ENCODE results near the gene CMSS1. TPM values are rescaled to one million over a fixed set of nuclear protein-coding genes. Genes with fewer than 3 reads are reported as not detected.

CMSS1 gene
- total and polyA plus RNA-seq, 4 donors: 3.8 to 19.5 (median 7.5) TPM

GRCh38 chr3:100107221-100107814 lies 289.7 kb downstream of the CMSS1 start:
- 73% methylated on average over 4 of the region's 4 CpGs for WGBS
- Histone ChIP-seq H3K9me3 (ENCODE audit: control insufficient read depth in 4 of 4, low read length in 3 of 4) (no peaks in the 10 kb centered on the region), H3K36me3 (ENCODE audit: control insufficient read depth in 4 of 4, insufficient read depth in 3 of 4, low read depth in 1 of 4, low read length in 3 of 4) (no peaks in the 10 kb centered on the region), H3K27ac (ENCODE audit: low read depth in 1 of 2, low read length in 2 of 2) (no peak overlapping the region), H3K4me3 (ENCODE audit: low read depth in 1 of 3, low read length in 3 of 3) (no peak overlapping the region), H3K9ac (ENCODE audit: low read depth in 1 of 2, low read length in 2 of 2) (no peak overlapping the region), H3K27me3 (ENCODE audit: control insufficient read depth in 4 of 4, insufficient read depth in 4 of 4, low read length in 3 of 4) (no peaks in the 10 kb centered on the region), H3K4me1 (ENCODE audit: control insufficient read depth in 4 of 4, insufficient read depth in 4 of 4, low read length in 3 of 4) (peaks cover 7 to 34% (median 15%) of the 10 kb centered on the region in 4 donors)
- no peak for TF ChIP-seq FOXA2 (IDR thresholded peaks at IDR 0.05)
- no peak for TF ChIP-seq JUND (IDR thresholded peaks at IDR 0.05)
- no peak for TF ChIP-seq EGR1 (IDR thresholded peaks at IDR 0.05; ENCODE audit: low read depth in 2 of 2)
- no peak for TF ChIP-seq RAD21 (IDR thresholded peaks at IDR 0.05)
- TF ChIP-seq, protein P1, sequence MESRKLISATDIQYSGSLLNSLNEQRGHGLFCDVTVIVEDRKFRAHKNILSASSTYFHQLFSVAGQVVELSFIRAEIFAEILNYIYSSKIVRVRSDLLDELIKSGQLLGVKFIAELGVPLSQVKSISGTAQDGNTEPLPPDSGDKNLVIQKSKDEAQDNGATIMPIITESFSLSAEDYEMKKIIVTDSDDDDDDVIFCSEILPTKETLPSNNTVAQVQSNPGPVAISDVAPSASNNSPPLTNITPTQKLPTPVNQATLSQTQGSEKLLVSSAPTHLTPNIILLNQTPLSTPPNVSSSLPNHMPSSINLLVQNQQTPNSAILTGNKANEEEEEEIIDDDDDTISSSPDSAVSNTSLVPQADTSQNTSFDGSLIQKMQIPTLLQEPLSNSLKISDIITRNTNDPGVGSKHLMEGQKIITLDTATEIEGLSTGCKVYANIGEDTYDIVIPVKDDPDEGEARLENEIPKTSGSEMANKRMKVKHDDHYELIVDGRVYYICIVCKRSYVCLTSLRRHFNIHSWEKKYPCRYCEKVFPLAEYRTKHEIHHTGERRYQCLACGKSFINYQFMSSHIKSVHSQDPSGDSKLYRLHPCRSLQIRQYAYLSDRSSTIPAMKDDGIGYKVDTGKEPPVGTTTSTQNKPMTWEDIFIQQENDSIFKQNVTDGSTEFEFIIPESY (IDR thresholded peaks at IDR 0.05): no peak
- TF ChIP-seq TAF1 (conservative IDR thresholded peaks at IDR 0.05): no peak
- TF ChIP-seq RXRA (IDR thresholded peaks at IDR 0.05): no peak
- no peak for TF ChIP-seq REST (IDR thresholded peaks at IDR 0.05)
- TF ChIP-seq HNF4G (IDR thresholded peaks at IDR 0.05): no peak
- TF ChIP-seq, protein P2, sequence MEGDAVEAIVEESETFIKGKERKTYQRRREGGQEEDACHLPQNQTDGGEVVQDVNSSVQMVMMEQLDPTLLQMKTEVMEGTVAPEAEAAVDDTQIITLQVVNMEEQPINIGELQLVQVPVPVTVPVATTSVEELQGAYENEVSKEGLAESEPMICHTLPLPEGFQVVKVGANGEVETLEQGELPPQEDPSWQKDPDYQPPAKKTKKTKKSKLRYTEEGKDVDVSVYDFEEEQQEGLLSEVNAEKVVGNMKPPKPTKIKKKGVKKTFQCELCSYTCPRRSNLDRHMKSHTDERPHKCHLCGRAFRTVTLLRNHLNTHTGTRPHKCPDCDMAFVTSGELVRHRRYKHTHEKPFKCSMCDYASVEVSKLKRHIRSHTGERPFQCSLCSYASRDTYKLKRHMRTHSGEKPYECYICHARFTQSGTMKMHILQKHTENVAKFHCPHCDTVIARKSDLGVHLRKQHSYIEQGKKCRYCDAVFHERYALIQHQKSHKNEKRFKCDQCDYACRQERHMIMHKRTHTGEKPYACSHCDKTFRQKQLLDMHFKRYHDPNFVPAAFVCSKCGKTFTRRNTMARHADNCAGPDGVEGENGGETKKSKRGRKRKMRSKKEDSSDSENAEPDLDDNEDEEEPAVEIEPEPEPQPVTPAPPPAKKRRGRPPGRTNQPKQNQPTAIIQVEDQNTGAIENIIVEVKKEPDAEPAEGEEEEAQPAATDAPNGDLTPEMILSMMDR (IDR thresholded peaks at IDR 0.05; ENCODE audit: low read depth, low read length, missing input control): no peak
- no peak for TF ChIP-seq YY1 (IDR thresholded peaks at IDR 0.05)
- TF ChIP-seq ATF3 (IDR thresholded peaks at IDR 0.05): no peak
- DNase-seq (ENCODE audit: low spot score): no peak

DNA sequence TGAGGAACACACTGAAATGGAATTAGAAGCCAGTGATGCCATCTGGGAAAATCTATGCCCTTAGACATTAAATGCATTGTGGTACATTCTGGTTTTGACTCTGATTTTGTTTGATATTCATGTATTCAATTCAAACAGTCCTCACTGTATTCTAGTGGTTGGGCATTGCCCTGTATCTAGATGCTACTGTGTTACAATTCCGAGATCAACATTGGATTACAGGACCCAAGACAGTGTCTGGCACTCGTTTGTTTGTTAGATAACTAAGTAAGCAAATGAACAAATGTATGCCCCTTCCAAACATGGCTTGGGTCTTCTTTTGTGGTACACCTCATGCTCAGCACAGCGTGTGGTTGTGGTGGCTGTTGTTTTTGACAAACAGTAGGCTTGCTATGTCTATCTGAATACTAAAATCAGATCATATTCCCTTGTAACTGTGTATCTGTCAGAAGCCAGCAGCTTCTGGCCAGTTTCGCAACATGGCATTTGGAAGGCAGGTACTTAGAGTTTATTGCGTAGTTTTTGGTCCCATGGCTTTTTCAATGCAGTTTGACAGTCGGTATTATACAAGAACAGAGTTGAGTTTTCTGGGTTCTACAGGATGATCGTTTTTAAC lies 290.9 kb downstream of the CMSS1 start:
- no peak for DNase-seq (ENCODE audit: low spot score)
- Histone ChIP-seq H3K4me3 (ENCODE audit: low read depth in 1 of 3, low read length in 3 of 3) (no peak overlapping the region), H3K27ac (ENCODE audit: low read depth in 1 of 2, low read length in 2 of 2) (peak overlapping the region; percentile 54 to 77), H3K36me3 (ENCODE audit: control insufficient read depth in 4 of 4, insufficient read depth in 3 of 4, low read depth in 1 of 4, low read length in 3 of 4) (no peaks in the 10 kb centered on the region), H3K9ac (ENCODE audit: low read depth in 1 of 2, low read length in 2 of 2) (no peak overlapping the region), H3K4me1 (ENCODE audit: control insufficient read depth in 4 of 4, insufficient read depth in 4 of 4, low read length in 3 of 4) (peaks cover 3 to 23% (median 11%) of the 10 kb centered on the region in 4 donors), H3K27me3 (ENCODE audit: control insufficient read depth in 4 of 4, insufficient read depth in 4 of 4, low read length in 3 of 4) (no peaks in the 10 kb centered on the region), H3K9me3 (ENCODE audit: control insufficient read depth in 4 of 4, low read length in 3 of 4) (no peaks in the 10 kb centered on the region)
- WGBS: 37% methylated on average over 7 of the region's 7 CpGs
- TF ChIP-seq REST (IDR thresholded peaks at IDR 0.05) (no peak), FOXA1 (IDR thresholded peaks at IDR 0.05) (no peak), RAD21 (IDR thresholded peaks at IDR 0.05) (peak; percentile 30 to 32), ATF3 (IDR thresholded peaks at IDR 0.05) (no peak), NR2F2 (IDR thresholded peaks at IDR 0.05) (no peak), JUND (IDR thresholded peaks at IDR 0.05) (peak in 1 of 2 donors; percentile 25), HNF4G (IDR thresholded peaks at IDR 0.05) (no peak), HNF4A (conservative IDR thresholded peaks at IDR 0.05) (peak in 1 of 2 donors; percentile 50), EGR1 (IDR thresholded peaks at IDR 0.05; ENCODE audit: low read depth in 2 of 2) (peak in 1 of 2 donors; percentile 8), GABPA (IDR thresholded peaks at IDR 0.05 in 1 of 2, conservative IDR thresholded peaks at IDR 0.05 in 1 of 2) (no peak)
- TF ChIP-seq, protein P2 (IDR thresholded peaks at IDR 0.05; ENCODE audit: low read depth, low read length, missing input control): no peak
